K562 (cell line): ENCODE measurements around the gene PRR36. TPM values are rescaled to one million over a fixed set of nuclear protein-coding genes. Genes with fewer than 3 reads are reported as not detected.

Experiments
- ATF7 ChIP-seq: fragments of 450-650 bp; IDR thresholded peaks from 2 replicates; pipeline ENCODE4 v1.7.1; 2014; ENCODE audit warnings: mild to moderate bottlenecking, moderate library complexity
- CCNT2 ChIP-seq: IDR thresholded peaks from 2 replicates; pipeline ENCODE4 v1.6.1; 2011; ENCODE audit warnings: borderline replicate concordance, low read depth, mild to moderate bottlenecking, moderate library complexity, mixed read lengths, low read length; ENCODE audit not compliant: insufficient read length; ENCODE audit errors: extremely low read depth
- CSDE1 ChIP-seq, 2 experiments: fragments of 450-650 bp; IDR thresholded peaks; 2 replicates each; pipeline ENCODE4 v1.6.1; 2016; ENCODE audit warnings: mild to moderate bottlenecking in 1 of 2
- FOXA3 ChIP-seq, 2 experiments: fragments of 450-650 bp in 1 of 2; sonication (generic) in 1 of 2; formaldehyde crosslinking; IDR thresholded peaks in 1 of 2; conservative IDR thresholded peaks in 1 of 2; 2 replicates each; pipeline versions ENCODE4 v1.4.0 to v1.8.0; 2020 to 2022; ENCODE audit warnings: mild to moderate bottlenecking in 2 of 2, missing genetic modification reagents in 1 of 2
- HDAC1 ChIP-seq, 2 experiments: fragments of 450-650 bp; IDR thresholded peaks; 2 replicates each; pipeline ENCODE4 v1.6.1; 2016 to 2017; ENCODE audit warnings: inconsistent platforms in 1 of 2, mild to moderate bottlenecking in 1 of 2, moderate library complexity in 1 of 2
- HDAC3 ChIP-seq: fragments of 450-650 bp; IDR thresholded peaks from 2 replicates; pipeline ENCODE4 v1.6.1; 2018; ENCODE audit warnings: borderline replicate concordance, mild to moderate bottlenecking, moderate library complexity; ENCODE audit not compliant: partially characterized antibody
- PHF8 ChIP-seq: fragments of 200-600 bp; sonication (generic); IDR thresholded peaks from 2 replicates; pipeline ENCODE4 v1.6.1; 2012; ENCODE audit warnings: mixed run types, mild to moderate bottlenecking, inconsistent platforms, low read length, moderate library complexity, borderline replicate concordance
- SMARCA5 ChIP-seq: fragments of 450-650 bp; IDR thresholded peaks from 2 replicates; pipeline ENCODE4 v1.6.1; 2016
- SNIP1 ChIP-seq: fragments of 450-650 bp; IDR thresholded peaks from 2 replicates; pipeline ENCODE4 v1.7.1; 2017; ENCODE audit warnings: low read depth, mild to moderate bottlenecking
- TEAD4 ChIP-seq, 2 experiments: sonication (generic) in 1 of 2; formaldehyde crosslinking in 1 of 2; IDR thresholded peaks; 2 replicates each; pipeline versions ENCODE4 v1.6.1 to v1.8.0; 2012 to 2022; ENCODE audit warnings: borderline replicate concordance in 1 of 2, inconsistent platforms in 1 of 2, low read length in 1 of 2, mild to moderate bottlenecking in 1 of 2, missing genetic modification reagents in 1 of 2
- TRIM28 ChIP-seq: fragments of 450-650 bp; IDR thresholded peaks from 2 replicates; pipeline ENCODE4 v1.6.1; 2017
- XRCC5 ChIP-seq: fragments of 200-400 bp; formaldehyde crosslinking; IDR thresholded peaks from 2 replicates; pipeline ENCODE4 v1.6.1; 2017; ENCODE audit warnings: low read depth, mild to moderate bottlenecking, low read length
- ZNF143 ChIP-seq: sonication (generic); formaldehyde crosslinking; IDR thresholded peaks from 2 replicates; pipeline ENCODE4 v1.9.0; 2022; ENCODE audit warnings: mild to moderate bottlenecking, missing genetic modification reagents
- polyA plus RNA-seq, 8 experiments: library from polyadenylated mRNA; depleted of rRNA in 4 of 8; stranded (reverse) in 5 of 8; unstranded in 3 of 8; fragments of >200 nt; fragmentation: Nextera tagmentation in 2 of 8; fragmentation: Illumina TruSeq in 1 of 8; extraction: Ambion mirVana in 2 of 8; extraction: Trizol in 1 of 8; gene quantifications; 2 replicates each; pipeline versions ENCODE4 v1.2.1 to v1.2.3, GENCODE V29; 2011 to 2014; ENCODE audit warnings: inconsistent platforms in 1 of 8, missing spikeins in 1 of 8
- total RNA-seq, 7 experiments: library from RNA; depleted of rRNA in 6 of 7; stranded (reverse); fragments of >200 nt in 6 of 7; fragmentation: Illumina TruSeq in 2 of 7; extraction: Trizol in 2 of 7; gene quantifications; 2 replicates each; pipeline versions ENCODE4 v1.2.1 to v1.2.3, GENCODE V29; 2011 to 2021; ENCODE audit warnings: low replicate concordance in 1 of 7
- TF ChIP-seq, protein P1 (sequence below): fragments of 450-650 bp; IDR thresholded peaks from 2 replicates; pipeline ENCODE4 v1.6.1; 2017; ENCODE audit warnings: antibody characterized with exemption
- TF ChIP-seq, protein P2 (sequence below): fragments of 250-450 bp; sonication (Bioruptor Pico); IDR thresholded peaks from 2 replicates; pipeline ENCODE4 v1.4.0; 2020; ENCODE audit warnings: mild to moderate bottlenecking, moderate library complexity
- TF ChIP-seq, protein P3 (sequence below): fragments of 450-650 bp; IDR thresholded peaks from 2 replicates; pipeline ENCODE4 v1.6.1; 2016
- TF ChIP-seq, protein P4 (sequence below), 2 experiments: fragments of 450-650 bp; conservative IDR thresholded peaks; 2 replicates each; pipeline ENCODE4 v1.6.1; 2017; ENCODE audit warnings: mild to moderate bottlenecking in 2 of 2, moderate library complexity in 2 of 2
- TF ChIP-seq, protein P5 (sequence below): fragments of 450-650 bp; formaldehyde crosslinking; IDR thresholded peaks from 2 replicates; pipeline ENCODE4 v1.4.0; 2022; ENCODE audit warnings: missing genetic modification characterization

PRR36 gene
- total and polyA plus RNA-seq, 9 of the 15 experiments (the other 6 are each of a cell fraction or from before 2014, with no cell fraction given), result 0.05 to 0.42 (median 0.06) TPM; not detected in 6

DNA sequence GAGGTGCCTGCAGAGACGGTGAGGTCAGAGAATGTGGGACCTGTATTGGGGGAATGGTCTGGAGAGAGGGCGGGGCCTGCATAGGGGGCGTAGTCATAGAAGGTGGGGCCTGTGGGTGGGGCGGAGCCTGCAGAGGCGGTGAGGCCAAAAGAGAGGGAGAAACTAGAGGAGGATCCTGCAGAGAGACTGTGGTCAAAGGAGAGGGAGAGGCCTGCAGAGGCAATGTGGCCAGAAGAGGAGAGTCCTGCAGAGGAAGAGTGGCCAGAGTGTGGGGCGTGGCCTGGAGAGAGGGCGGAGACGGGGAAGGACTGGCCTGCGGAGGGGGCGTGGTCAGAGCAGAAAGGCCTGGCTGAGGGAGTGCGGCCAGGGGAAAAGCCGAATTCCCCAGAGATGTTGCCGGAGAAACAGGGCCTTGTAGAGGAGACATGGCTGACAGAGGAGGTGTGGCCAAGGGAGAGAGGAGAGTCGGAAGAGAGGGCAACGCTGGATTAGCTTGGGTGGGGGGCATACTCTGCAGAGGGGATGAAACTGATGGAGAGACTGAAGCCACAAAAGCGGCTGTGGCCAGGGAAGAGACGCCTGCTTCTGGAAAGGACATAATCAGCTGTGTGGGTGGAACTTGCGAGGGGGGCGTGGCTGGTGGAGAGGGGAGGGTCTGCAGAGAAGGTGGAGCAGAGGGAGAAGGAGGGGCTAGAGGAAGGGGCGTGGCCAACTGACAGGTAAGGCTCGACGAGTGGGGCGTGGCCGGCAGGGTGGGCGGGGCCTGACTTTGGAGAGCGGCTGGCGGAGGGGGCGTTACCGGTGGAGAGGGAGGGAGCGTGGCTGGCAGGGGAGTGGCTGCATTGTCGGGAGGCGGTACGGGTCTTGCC is 2.5 kb downstream of the PRR36 start (continued):
- TF ChIP-seq, protein P1, sequence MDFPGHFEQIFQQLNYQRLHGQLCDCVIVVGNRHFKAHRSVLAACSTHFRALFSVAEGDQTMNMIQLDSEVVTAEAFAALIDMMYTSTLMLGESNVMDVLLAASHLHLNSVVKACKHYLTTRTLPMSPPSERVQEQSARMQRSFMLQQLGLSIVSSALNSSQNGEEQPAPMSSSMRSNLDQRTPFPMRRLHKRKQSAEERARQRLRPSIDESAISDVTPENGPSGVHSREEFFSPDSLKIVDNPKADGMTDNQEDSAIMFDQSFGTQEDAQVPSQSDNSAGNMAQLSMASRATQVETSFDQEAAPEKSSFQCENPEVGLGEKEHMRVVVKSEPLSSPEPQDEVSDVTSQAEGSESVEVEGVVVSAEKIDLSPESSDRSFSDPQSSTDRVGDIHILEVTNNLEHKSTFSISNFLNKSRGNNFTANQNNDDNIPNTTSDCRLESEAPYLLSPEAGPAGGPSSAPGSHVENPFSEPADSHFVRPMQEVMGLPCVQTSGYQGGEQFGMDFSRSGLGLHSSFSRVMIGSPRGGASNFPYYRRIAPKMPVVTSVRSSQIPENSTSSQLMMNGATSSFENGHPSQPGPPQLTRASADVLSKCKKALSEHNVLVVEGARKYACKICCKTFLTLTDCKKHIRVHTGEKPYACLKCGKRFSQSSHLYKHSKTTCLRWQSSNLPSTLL, result no peak
- TF ChIP-seq, protein P2, sequence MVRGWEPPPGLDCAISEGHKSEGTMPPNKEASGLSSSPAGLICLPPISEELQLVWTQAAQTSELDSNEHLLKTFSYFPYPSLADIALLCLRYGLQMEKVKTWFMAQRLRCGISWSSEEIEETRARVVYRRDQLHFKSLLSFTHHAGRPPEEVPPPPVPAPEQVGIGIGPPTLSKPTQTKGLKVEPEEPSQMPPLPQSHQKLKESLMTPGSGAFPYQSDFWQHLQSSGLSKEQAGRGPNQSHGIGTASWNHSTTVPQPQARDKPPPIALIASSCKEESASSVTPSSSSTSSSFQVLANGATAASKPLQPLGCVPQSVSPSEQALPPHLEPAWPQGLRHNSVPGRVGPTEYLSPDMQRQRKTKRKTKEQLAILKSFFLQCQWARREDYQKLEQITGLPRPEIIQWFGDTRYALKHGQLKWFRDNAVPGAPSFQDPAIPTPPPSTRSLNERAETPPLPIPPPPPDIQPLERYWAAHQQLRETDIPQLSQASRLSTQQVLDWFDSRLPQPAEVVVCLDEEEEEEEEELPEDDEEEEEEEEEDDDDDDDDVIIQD, result no peak
- TF ChIP-seq TRIM28, result no peak
- 0 out of 2 replicates have a peak, but pooled peaks have one; percentile 49 for TF ChIP-seq XRCC5
- no peak for TF ChIP-seq TEAD4 (IDR thresholded peaks at IDR 0.05; ENCODE audit: low read length)
- TF ChIP-seq TEAD4 (CRISPR knock-in tag; IDR thresholded peaks at IDR 0.05; ENCODE audit: borderline replicate concordance), result no peak
- peak in 1 of 2 experiments; percentile 87; a peak in 2 of 4 replicates for TF ChIP-seq HDAC1 (IDR thresholded peaks at IDR 0.05)
- TF ChIP-seq HDAC3, result no peak
- 0 out of 2 replicates have a peak, but pooled peaks have one; percentile 8 for TF ChIP-seq PHF8
- TF ChIP-seq ZNF143 (CRISPR knock-in tag), result 0 out of 2 replicates have a peak, but pooled peaks have one; percentile 11
- 0 out of 2 replicates have a peak, but pooled peaks have one; percentile 39 for TF ChIP-seq ATF7
- 0 out of 4 replicates have a peak, but pooled peaks of 1 of the 2 experiments have one; percentile 53 for TF ChIP-seq FOXA3 (CRISPR knock-in tag; conservative IDR thresholded peaks at IDR 0.05 in 1 of 2, IDR thresholded peaks at IDR 0.05 in 1 of 2)
- TF ChIP-seq, protein P3, sequence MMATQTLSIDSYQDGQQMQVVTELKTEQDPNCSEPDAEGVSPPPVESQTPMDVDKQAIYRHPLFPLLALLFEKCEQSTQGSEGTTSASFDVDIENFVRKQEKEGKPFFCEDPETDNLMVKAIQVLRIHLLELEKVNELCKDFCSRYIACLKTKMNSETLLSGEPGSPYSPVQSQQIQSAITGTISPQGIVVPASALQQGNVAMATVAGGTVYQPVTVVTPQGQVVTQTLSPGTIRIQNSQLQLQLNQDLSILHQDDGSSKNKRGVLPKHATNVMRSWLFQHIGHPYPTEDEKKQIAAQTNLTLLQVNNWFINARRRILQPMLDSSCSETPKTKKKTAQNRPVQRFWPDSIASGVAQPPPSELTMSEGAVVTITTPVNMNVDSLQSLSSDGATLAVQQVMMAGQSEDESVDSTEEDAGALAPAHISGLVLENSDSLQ, result peak; percentile 92
- TF ChIP-seq SMARCA5, result peak; percentile 94
- TF ChIP-seq CSDE1 (IDR thresholded peaks at IDR 0.05), result no peak
- TF ChIP-seq, protein P4, sequence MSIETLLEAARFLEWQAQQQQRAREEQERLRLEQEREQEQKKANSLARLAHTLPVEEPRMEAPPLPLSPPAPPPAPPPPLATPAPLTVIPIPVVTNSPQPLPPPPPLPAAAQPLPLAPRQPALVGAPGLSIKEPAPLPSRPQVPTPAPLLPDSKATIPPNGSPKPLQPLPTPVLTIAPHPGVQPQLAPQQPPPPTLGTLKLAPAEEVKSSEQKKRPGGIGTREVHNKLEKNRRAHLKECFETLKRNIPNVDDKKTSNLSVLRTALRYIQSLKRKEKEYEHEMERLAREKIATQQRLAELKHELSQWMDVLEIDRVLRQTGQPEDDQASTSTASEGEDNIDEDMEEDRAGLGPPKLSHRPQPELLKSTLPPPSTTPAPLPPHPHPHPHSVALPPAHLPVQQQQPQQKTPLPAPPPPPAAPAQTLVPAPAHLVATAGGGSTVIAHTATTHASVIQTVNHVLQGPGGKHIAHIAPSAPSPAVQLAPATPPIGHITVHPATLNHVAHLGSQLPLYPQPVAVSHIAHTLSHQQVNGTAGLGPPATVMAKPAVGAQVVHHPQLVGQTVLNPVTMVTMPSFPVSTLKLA (conservative IDR thresholded peaks at IDR 0.05), result peak; percentile 52 to 61
- TF ChIP-seq, protein P5, sequence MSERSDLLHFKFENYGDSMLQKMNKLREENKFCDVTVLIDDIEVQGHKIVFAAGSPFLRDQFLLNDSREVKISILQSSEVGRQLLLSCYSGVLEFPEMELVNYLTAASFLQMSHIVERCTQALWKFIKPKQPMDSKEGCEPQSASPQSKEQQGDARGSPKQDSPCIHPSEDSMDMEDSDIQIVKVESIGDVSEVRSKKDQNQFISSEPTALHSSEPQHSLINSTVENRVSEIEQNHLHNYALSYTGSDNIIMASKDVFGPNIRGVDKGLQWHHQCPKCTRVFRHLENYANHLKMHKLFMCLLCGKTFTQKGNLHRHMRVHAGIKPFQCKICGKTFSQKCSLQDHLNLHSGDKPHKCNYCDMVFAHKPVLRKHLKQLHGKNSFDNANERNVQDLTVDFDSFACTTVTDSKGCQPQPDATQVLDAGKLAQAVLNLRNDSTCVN (CRISPR knock-in tag), result peak; percentile 18; the same call in 1 of the 2 replicates
- peak; percentile 29 for TF ChIP-seq CCNT2
- no peak for TF ChIP-seq SNIP1
